IPS-NIHi7 (cell line): ENCODE data around the gene SDHB.

Experiments
- DNase-seq: peaks from one replicate; pipeline ENCODE4 v3.0.0; 2012; ENCODE audit warnings: mixed read lengths; ENCODE audit errors: extremely low spot score

SDHB gene

DNA sequence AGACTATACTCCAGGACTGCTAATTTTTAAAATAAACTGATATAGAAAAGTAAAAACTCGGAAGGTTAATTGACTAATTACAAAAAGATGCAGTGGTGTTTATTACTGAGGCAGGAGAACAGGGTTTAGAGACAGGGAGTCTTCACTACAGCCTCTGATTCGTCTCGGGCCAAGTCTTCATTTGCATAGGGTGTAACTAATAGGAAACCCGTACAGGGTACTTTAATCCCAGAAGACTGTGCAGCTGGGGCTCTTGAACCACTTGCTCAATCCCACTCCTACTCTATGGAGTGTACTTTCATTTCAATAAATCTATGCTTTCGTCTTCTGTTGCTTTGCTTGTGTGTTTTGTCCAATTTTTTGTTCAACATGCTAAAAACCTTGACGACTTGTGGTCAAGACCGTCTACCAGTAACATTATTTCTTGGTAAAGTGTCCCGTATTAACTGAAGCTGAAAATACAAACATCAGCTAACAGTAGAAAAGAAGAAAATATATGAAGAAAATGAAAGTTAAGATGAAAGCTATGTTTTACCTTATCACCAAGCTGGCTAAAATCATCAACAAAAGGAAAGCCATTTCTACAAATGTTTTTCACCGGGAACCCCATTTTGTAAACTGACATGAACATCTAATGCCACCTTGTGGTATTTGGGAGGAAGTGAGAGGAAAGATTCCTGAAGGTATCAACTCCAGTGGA, 8.0 kb downstream of the SDHB start:
- DNase-seq = peak; percentile 61

GRCh38 chr1:17045150-17045549, 8.7 kb downstream of the SDHB start:
- no peak for DNase-seq

- no peak for DNase-seq
Measured at GRCh38 chr1:17043676-17044075, 10.2 kb downstream of the SDHB start.

DNA sequence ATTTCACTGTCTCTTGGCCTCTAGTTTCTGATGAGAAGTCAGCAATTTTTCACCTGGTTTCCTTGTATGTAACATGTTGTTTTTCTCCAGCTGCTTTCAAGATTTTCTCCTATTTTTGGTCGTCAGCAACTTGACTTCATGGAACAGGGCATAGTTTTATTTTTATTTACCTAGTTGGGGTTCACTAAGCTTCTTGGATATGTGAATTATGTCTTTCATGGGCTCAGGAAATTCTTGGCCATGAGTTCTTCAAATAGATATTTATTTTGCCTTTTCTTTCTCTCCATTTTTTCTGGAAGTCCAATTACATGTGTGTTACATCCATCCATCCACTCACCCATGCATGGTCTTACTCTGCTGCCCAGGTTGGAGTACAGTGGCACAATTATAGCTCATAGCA, 13.7 kb downstream of the SDHB start:
- DNase-seq = no peak

GRCh38 chr1:17039522-17039921, 14.3 kb downstream of the SDHB start:
- no peak for DNase-seq

GRCh38 chr1:17033481-17033880, 20.4 kb downstream of the SDHB start:
- no peak for DNase-seq

- DNase-seq = no peak
Measured at GRCh38 chr1:17032741-17033140, 21.1 kb downstream of the SDHB start.

DNA sequence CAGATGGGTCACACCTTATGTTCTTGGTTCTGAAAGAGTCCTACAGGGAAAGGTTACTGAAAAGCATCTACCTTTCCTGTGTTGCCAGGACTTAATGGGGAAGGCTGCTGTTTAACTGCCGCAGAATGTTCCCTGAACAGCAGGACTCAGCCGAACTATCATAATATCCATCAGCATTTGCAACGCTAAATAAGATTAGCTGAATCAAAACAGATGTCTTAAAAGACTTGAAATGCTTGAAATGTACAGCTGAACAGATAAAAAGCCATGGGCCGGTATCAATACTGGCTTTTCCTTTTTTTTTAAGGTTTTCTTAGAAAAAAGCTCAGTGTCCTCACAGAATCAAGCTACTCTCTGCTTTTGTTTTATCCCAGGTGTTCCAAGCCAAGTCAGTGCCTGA, 22.4 kb downstream of the SDHB start:
- DNase-seq = no peak

GRCh38 chr1:17030206-17030605, 23.6 kb downstream of the SDHB start:
- no peak for DNase-seq

GRCh38 chr1:17028662-17029188, 25.1 kb downstream of the SDHB start:
- DNase-seq = no peak

- no peak for DNase-seq
Measured at GRCh38 chr1:17027900-17028299, 25.9 kb downstream of the SDHB start.

GRCh38 chr1:17027403-17027802, 26.4 kb downstream of the SDHB start:
- DNase-seq = no peak

DNA sequence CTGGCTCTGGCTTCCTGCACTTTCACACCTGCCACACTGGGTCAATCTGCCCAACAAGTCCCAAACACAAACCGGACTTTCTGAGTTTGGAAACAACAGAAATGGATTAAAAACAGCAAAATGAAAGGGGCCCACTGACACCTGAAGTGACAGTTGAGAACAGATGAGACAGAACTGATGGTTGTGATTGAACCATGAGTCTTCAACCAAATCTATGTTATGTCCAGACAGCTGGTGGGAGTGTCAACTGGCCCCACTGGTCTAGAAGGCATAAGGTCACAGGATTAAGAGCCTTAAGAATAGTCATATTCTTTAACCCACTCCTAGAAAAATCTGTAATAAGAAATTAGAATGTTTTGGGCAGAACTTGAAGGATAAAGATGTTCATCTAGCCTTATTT, 29.1 kb downstream of the SDHB start:
- DNase-seq = no peak

GRCh38 chr1:17023573-17023972, 30.3 kb downstream of the SDHB start:
- no peak for DNase-seq

- no peak for DNase-seq
Measured at GRCh38 chr1:17023102-17023501, 30.7 kb downstream of the SDHB start.

- no peak for DNase-seq
Measured at GRCh38 chr1:17021896-17022295, 31.9 kb downstream of the SDHB start.

GRCh38 chr1:17020502-17020901, 33.3 kb downstream of the SDHB start:
- DNase-seq = no peak

- DNase-seq = no peak
Measured at GRCh38 chr1:17018849-17019248, 35.0 kb downstream of the SDHB start.

DNA sequence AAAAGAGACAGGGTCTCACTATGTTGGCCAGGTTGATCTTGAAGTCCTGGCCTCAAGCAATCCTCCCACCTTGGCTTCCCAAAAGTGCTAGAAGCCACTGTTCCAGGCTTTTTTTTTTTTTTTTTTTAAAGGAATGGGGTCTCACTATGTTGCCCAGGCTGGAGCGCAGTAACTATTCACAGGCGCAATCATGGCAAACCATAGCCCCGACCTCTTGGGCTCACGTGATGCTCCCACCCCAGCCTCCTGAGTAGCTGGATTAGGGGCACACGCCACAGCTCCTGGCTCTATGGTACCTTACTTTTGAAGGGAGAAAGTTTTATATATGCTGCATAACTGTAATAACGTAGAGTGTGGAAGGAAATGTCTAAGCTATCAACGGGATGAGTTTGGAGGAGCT, 36.4 kb downstream of the SDHB start:
- no peak for DNase-seq

DNA sequence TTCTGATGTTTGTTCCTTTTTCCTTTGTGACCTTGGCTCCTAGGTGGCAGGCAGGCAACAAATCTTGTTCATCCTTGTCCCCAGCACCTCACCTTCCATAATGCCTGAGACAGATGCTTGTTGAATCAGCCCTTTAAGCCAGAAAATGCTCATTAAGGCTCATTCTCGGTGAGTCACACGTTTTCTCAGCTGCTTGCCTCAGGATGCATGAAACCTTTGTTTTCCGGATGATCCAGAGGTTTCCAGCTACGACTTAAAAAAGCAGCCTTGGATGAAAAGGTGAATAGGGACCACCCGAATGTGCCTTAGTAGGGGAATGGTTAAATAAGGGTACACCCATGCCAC, 37.5 kb downstream of the SDHB start:
- DNase-seq = no peak

GRCh38 chr1:17014671-17015567, 38.9 kb downstream of the SDHB start:
- no peak for DNase-seq

DNA sequence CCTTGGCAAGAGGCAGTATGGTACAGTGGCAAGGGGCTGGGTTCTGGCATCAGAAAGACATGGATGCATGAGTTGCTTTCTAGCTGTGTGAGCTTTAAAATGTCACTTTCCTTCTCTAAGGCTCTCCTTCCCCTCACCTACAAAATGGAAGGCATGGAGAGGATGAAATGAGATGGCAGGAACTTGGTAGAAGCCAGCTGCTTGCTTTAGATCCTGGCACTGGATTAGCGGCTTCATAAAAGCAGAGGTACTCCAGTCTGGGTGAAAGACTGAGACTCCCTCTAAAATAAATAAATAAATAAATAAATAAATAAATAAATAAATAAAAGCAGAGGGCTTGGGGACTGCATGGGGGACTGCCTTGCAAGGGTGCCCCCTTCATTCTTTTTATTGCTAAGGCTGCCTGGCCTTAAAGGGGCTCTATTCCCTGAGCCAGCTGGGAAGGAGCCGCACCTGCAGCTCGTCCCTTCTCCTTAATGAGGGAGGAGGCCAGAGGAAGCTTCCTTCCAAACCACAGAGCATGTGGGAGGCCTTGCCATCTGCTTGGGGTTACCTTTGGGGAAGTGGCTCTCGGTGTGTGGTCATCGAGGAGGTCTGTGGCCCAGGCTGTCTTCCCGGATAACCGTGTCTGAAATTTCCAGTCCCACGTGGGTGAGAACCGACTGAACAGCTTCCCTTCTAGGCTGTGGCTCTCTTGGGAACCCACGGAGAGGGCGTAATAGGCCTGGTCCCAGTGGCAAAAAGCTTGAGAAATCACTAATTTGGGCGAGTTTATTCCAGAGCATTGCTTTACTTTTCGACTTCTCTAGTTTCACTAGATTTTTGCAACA, 40.1 kb downstream of the SDHB start:
- no peak for DNase-seq
